ENCODE results near the gene TMEM270.

- no peak for TF ChIP-seq CTCF (IDR thresholded peaks at IDR 0.05)
- no peak for TF ChIP-seq POLR2AphosphoS5 (IDR thresholded peaks at IDR 0.05; ENCODE audit: low read depth, low read length)
- no peak for TF ChIP-seq SMC3 (IDR thresholded peaks at IDR 0.05; ENCODE audit: low read depth, low read length)
- no peak for TF ChIP-seq MEF2A (IDR thresholded peaks at IDR 0.05; ENCODE audit: borderline replicate concordance, low read depth)
- no peak for TF ChIP-seq EP300 (IDR thresholded peaks at IDR 0.05; ENCODE audit: borderline replicate concordance in 1 of 2, low read depth in 1 of 2, low read length in 1 of 2)
Measured at GRCh38 chr7:73907554-73908122, 46.7 kb downstream of the TMEM270 start.

Measured in SK-N-SH (cell line).